SK-N-SH treated with all-trans-retinoic acid at 6 μM for 48 hours (cell line): ENCODE results near the gene LPIN3.

Source experiments
- ATAC-seq: fragments of 200-7000 bp; cut with Tn5 transposase; 3 replicates; pipeline ENCODE4 v1.9.1; 2020; ENCODE audit warnings: mild to moderate bottlenecking, moderate library complexity
- ARNTL ChIP-seq: fragments of 450-650 bp; formaldehyde crosslinking; IDR thresholded peaks from 2 replicates; pipeline ENCODE4 v1.5.0; 2020; ENCODE audit warnings: low read depth, mild to moderate bottlenecking, moderate library complexity, borderline replicate concordance
- BACH2 ChIP-seq: fragments of 250-450 bp; sonication (Bioruptor Pico); IDR thresholded peaks from 2 replicates; pipeline ENCODE4 v1.9.0; 2021; ENCODE audit warnings: mild to moderate bottlenecking, borderline replicate concordance
- CSDC2 ChIP-seq: fragments of 250-450 bp; sonication (Bioruptor Pico); IDR thresholded peaks from 2 replicates; pipeline ENCODE4 v1.5.0; 2020; ENCODE audit warnings: mild to moderate bottlenecking, moderate library complexity
- GLIS3 ChIP-seq: fragments of 250-450 bp; sonication (Bioruptor Pico); IDR thresholded peaks from 2 replicates; pipeline ENCODE4 v1.5.0; 2020; ENCODE audit warnings: mild to moderate bottlenecking, moderate library complexity
- ISL1 ChIP-seq: fragments of 250-450 bp; sonication (Bioruptor Pico); IDR thresholded peaks from 2 replicates; pipeline ENCODE4 v2.1.2; 2022; ENCODE audit warnings: mild to moderate bottlenecking, moderate library complexity
- OSR1 ChIP-seq: fragments of 250-450 bp; sonication (Bioruptor Pico); IDR thresholded peaks from 2 replicates; pipeline ENCODE4 v1.8.0; 2022; ENCODE audit warnings: moderate library complexity, mild to moderate bottlenecking, inconsistent platforms
- PPARA ChIP-seq: fragments of 250-450 bp; sonication (Bioruptor Pico); IDR thresholded peaks from 2 replicates; pipeline ENCODE4 v1.5.0; 2020; ENCODE audit warnings: mild to moderate bottlenecking, borderline replicate concordance
- RARB ChIP-seq: fragments of 250-450 bp; sonication (Bioruptor Pico); IDR thresholded peaks from 2 replicates; pipeline ENCODE4 v1.8.0; 2021; ENCODE audit warnings: mild to moderate bottlenecking, moderate library complexity
- SNAI2 ChIP-seq: fragments of 250-450 bp; sonication (Bioruptor Pico); IDR thresholded peaks from 2 replicates; pipeline ENCODE4 v1.5.0; 2020; ENCODE audit warnings: mild to moderate bottlenecking, moderate library complexity
- TCF4 ChIP-seq: fragments of 250-450 bp; sonication (Bioruptor Pico); IDR thresholded peaks from 2 replicates; pipeline ENCODE4 v1.8.0; 2021; ENCODE audit warnings: mild to moderate bottlenecking, moderate library complexity, borderline replicate concordance
- ZC3H10 ChIP-seq: fragments of 250-450 bp; sonication (Bioruptor Pico); IDR thresholded peaks from 2 replicates; pipeline ENCODE4 v1.5.1; 2021; ENCODE audit warnings: mild to moderate bottlenecking, moderate library complexity
- ZFP3 ChIP-seq: fragments of 250-450 bp; sonication (Bioruptor Pico); IDR thresholded peaks from 2 replicates; pipeline ENCODE4 v1.5.0; 2020; ENCODE audit warnings: mild to moderate bottlenecking, moderate library complexity
- ZFP30 ChIP-seq: fragments of 450-650 bp; formaldehyde crosslinking; IDR thresholded peaks from 2 replicates; pipeline ENCODE4 v1.5.0; 2022; ENCODE audit warnings: mild to moderate bottlenecking, moderate library complexity
- ZNF565 ChIP-seq: fragments of 450-650 bp; formaldehyde crosslinking; conservative IDR thresholded peaks from 2 replicates; pipeline ENCODE4 v1.5.0; 2020; ENCODE audit warnings: low read depth, mild to moderate bottlenecking, moderate library complexity
- ZNF70 ChIP-seq: fragments of 450-650 bp; formaldehyde crosslinking; IDR thresholded peaks from 2 replicates; pipeline ENCODE4 v1.5.0; 2020; ENCODE audit warnings: mild to moderate bottlenecking, moderate library complexity
- ZNF8 ChIP-seq: fragments of 450-650 bp; formaldehyde crosslinking; IDR thresholded peaks from 2 replicates; pipeline ENCODE4 v1.5.0; 2020; ENCODE audit warnings: mild to moderate bottlenecking, moderate library complexity
- TF ChIP-seq, protein P1 (sequence below): fragments of 250-450 bp; sonication (Bioruptor Pico); IDR thresholded peaks from 2 replicates; pipeline ENCODE4 v1.5.0; 2020; ENCODE audit warnings: mild to moderate bottlenecking, moderate library complexity
- TF ChIP-seq, protein P2 (sequence below): fragments of 250-450 bp; sonication (Bioruptor Pico); IDR thresholded peaks from 2 replicates; pipeline ENCODE4 v1.8.0; 2020; ENCODE audit warnings: mild to moderate bottlenecking, moderate library complexity, borderline replicate concordance
- TF ChIP-seq, protein P3 (sequence below): fragments of 250-450 bp; sonication (Bioruptor Pico); IDR thresholded peaks from 2 replicates; pipeline ENCODE4 v1.5.1; 2021; ENCODE audit warnings: mild to moderate bottlenecking, moderate library complexity
- TF ChIP-seq, protein P4 (sequence below): fragments of 250-450 bp; sonication (Bioruptor Pico); IDR thresholded peaks from 2 replicates; pipeline ENCODE4 v1.5.1; 2020; ENCODE audit warnings: low read depth, mild to moderate bottlenecking, moderate library complexity

LPIN3 gene

DNA sequence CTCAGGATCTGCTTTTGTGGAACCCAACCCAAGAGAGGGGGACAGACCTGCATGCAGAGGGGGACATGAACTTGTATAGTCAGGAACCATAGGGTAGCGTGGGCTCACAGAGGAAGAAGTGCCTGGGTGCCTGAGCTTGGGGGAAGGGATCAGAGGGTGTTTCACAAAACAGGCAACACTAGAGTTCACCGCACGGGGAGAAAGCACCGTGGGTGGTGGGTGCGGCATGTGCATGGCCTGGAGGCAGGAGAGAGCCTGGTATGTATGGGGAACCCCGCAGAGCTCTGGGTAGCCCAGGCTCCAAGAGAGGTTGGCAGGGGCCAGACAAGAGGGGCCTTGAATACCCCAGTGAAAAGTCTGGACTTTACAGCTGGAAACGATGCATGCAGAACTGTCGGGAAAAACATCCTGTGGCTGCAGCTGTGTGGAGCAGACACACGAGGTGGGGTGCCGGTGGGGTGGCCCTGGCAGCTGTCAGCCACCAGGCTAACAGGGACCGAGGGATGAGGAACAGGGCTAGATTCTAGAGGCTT lies 32.7 kb downstream of the LPIN3 start:
- TF ChIP-seq ZNF70 (CRISPR knock-in tag) (no peak), ZFP3 (no peak), RARB (no peak), SNAI2 (no peak), ARNTL (no peak), ZC3H10 (CRISPR knock-in tag) (no peak), PPARA (CRISPR knock-in tag) (no peak), ZFP30 (CRISPR knock-in tag) (no peak), BACH2 (CRISPR knock-in tag) (no peak)
- TF ChIP-seq, protein P1, sequence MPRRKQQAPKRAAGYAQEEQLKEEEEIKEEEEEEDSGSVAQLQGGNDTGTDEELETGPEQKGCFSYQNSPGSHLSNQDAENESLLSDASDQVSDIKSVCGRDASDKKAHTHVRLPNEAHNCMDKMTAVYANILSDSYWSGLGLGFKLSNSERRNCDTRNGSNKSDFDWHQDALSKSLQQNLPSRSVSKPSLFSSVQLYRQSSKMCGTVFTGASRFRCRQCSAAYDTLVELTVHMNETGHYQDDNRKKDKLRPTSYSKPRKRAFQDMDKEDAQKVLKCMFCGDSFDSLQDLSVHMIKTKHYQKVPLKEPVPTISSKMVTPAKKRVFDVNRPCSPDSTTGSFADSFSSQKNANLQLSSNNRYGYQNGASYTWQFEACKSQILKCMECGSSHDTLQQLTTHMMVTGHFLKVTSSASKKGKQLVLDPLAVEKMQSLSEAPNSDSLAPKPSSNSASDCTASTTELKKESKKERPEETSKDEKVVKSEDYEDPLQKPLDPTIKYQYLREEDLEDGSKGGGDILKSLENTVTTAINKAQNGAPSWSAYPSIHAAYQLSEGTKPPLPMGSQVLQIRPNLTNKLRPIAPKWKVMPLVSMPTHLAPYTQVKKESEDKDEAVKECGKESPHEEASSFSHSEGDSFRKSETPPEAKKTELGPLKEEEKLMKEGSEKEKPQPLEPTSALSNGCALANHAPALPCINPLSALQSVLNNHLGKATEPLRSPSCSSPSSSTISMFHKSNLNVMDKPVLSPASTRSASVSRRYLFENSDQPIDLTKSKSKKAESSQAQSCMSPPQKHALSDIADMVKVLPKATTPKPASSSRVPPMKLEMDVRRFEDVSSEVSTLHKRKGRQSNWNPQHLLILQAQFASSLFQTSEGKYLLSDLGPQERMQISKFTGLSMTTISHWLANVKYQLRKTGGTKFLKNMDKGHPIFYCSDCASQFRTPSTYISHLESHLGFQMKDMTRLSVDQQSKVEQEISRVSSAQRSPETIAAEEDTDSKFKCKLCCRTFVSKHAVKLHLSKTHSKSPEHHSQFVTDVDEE (CRISPR knock-in tag): no peak
- ATAC-seq: no peak

DNA sequence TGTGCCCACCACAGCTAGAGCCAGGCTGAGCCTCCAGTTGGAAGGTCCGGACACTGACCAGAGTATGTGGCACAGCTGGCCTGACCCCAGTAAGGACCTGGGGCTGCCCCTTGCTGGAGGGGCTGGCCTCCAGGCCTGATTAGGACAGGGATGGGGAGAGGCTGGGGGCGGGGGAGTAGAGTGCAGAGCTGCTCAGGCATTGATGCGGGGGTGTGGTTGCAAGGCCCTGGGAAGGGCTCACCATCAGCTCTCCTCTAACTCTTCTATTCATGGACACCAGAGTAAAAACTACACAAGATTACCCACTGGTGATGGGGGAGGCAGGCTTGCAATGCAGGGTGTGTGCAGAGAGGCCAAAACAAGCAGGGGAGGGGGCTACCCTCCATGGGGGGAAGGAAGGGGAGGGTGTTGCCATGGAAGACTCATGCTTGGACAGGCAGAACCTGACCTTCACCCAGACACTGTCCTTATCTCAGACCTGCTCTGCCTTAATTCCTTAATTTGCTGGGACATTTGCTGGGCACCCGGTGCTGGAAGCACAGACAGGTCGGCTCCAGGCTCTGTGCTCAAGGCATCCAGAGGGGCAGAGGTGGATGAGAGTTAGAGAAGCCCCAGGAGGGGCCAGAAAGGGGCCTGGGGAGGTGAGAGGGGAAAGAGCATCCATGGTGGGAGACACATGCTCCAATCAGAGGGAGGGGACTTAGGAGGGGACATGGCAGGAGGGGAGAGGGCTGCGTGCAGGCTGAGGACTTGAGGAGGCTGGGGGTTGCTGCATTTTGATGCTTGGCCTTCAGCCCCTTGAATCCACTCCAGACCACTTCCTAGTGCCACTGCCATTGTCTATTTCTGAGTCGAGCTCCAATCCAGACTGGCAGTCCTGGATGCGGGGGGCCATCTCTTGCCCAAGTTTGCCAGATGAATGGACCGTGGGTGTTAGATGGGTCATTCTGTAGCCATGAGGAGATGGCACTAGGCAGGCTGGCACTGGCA lies 33.6 kb downstream of the LPIN3 start:
- TF ChIP-seq ISL1 (CRISPR knock-in tag): no peak
- TF ChIP-seq PPARA (CRISPR knock-in tag): no peak
- no peak for TF ChIP-seq TCF4 (CRISPR knock-in tag)
- no peak for TF ChIP-seq ZNF565 (CRISPR knock-in tag)
- TF ChIP-seq, protein P2, sequence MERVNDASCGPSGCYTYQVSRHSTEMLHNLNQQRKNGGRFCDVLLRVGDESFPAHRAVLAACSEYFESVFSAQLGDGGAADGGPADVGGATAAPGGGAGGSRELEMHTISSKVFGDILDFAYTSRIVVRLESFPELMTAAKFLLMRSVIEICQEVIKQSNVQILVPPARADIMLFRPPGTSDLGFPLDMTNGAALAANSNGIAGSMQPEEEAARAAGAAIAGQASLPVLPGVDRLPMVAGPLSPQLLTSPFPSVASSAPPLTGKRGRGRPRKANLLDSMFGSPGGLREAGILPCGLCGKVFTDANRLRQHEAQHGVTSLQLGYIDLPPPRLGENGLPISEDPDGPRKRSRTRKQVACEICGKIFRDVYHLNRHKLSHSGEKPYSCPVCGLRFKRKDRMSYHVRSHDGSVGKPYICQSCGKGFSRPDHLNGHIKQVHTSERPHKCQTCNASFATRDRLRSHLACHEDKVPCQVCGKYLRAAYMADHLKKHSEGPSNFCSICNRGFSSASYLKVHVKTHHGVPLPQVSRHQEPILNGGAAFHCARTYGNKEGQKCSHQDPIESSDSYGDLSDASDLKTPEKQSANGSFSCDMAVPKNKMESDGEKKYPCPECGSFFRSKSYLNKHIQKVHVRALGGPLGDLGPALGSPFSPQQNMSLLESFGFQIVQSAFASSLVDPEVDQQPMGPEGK (CRISPR knock-in tag): no peak
- no peak for TF ChIP-seq RARB
- TF ChIP-seq, protein P3, sequence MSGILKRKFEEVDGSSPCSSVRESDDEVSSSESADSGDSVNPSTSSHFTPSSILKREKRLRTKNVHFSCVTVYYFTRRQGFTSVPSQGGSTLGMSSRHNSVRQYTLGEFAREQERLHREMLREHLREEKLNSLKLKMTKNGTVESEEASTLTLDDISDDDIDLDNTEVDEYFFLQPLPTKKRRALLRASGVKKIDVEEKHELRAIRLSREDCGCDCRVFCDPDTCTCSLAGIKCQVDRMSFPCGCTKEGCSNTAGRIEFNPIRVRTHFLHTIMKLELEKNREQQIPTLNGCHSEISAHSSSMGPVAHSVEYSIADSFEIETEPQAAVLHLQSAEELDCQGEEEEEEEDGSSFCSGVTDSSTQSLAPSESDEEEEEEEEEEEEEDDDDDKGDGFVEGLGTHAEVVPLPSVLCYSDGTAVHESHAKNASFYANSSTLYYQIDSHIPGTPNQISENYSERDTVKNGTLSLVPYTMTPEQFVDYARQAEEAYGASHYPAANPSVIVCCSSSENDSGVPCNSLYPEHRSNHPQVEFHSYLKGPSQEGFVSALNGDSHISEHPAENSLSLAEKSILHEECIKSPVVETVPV (CRISPR knock-in tag): no peak
- TF ChIP-seq CSDC2: no peak
- no peak for TF ChIP-seq GLIS3 (CRISPR knock-in tag)
- no peak for TF ChIP-seq SNAI2
- TF ChIP-seq ZFP30 (CRISPR knock-in tag): no peak
- TF ChIP-seq OSR1 (CRISPR knock-in tag): no peak
- TF ChIP-seq, protein P1 (CRISPR knock-in tag): no peak
- no peak for TF ChIP-seq ZNF8 (CRISPR knock-in tag)
- TF ChIP-seq, protein P4, sequence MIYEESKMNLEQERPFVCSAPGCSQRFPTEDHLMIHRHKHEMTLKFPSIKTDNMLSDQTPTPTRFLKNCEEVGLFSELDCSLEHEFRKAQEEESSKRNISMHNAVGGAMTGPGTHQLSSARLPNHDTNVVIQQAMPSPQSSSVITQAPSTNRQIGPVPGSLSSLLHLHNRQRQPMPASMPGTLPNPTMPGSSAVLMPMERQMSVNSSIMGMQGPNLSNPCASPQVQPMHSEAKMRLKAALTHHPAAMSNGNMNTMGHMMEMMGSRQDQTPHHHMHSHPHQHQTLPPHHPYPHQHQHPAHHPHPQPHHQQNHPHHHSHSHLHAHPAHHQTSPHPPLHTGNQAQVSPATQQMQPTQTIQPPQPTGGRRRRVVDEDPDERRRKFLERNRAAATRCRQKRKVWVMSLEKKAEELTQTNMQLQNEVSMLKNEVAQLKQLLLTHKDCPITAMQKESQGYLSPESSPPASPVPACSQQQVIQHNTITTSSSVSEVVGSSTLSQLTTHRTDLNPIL (CRISPR knock-in tag): no peak
- no peak; the same call in 1 of the 3 replicates for ATAC-seq
